ENCODE measurements around the gene FHIT.

The FHIT gene

DNA sequence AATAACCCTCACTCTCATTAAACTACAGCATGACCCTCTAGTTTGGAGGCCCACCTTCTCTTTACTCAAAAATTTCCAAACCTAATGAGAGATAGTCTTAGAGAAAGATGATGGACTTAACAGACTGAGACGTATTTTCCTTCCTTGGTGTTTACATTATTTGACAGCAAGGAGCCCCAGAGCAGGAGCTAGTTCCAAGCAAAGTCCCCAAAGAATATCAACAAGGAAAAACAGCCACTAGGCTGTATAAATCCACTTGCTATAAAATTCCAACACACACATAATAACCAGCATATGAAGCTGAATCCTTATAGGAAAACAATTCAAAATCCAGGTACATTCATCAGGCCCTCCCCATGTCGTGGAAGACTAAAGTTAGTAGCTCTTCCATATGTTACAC, 660.0 kb downstream of the FHIT start:
- Histone ChIP-seq H4K20me1 (ENCODE audit: insufficient read depth, low read length) (no peaks in the 10 kb centered on the region), H3K27me3 (ENCODE audit: low read depth, low read length) (0 out of 2 replicates have a peak, but pooled peaks cover 1% of the 10 kb centered on the region), H2AFZ (ENCODE audit: low read depth, low read length) (no peak overlapping the region), H3K27ac (ENCODE audit: low read length) (no peak overlapping the region), H3K9ac (ENCODE audit: low read length) (no peak overlapping the region), H3K4me1 (ENCODE audit: low read length) (peaks cover 26% of the 10 kb centered on the region), H3K9me3 (ENCODE audit: insufficient read depth, low read length) (no peaks in the 10 kb centered on the region), H3K36me3 (replicated peaks; ENCODE audit: low read depth, low read length) (no peaks in the 10 kb centered on the region), H3K4me3 (ENCODE audit: low read length) (no peak overlapping the region), H3K79me2 (ENCODE audit: low read length) (no peaks in the 10 kb centered on the region), H3K4me2 (ENCODE audit: low read length) (no peak overlapping the region)
- TF ChIP-seq EZH2phosphoT487 (IDR thresholded peaks at IDR 0.05; ENCODE audit: low read depth) (no peak), CTCF (IDR thresholded peaks at IDR 0.05; ENCODE audit: low read depth, low read length) (no peak)

DNA sequence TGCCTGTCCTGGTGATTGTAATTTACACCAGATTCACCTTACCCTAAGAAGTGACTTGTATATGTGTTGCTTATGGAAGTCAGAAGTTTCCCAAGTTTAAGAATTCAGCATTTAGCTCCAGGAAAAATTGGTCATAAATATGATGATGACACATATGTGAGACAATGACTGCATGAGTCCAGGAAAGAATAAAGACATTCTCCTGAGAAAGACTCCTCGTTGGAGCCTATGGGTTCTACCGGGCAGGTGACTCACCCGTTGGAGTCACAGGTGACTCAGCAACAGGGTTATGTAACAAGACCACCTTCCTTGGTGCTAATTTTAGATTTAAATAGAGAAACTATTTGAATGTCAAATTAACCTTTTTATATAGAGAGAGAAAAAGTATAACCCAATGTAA, 662.4 kb downstream of the FHIT start:
- peaks cover 1% of the 10 kb centered on the region; the same call in 1 of the 2 replicates for H3K27me3 ChIP-seq (ENCODE audit: low read depth, low read length)
- H3K9ac ChIP-seq (ENCODE audit: low read length) = no peak overlapping the region
- no peak overlapping the region for H2AFZ ChIP-seq (ENCODE audit: low read depth, low read length)
- H3K4me3 ChIP-seq (ENCODE audit: low read length) = no peak overlapping the region
- H3K4me1 ChIP-seq (ENCODE audit: low read length) = peaks cover 51% of the 10 kb centered on the region
- H4K20me1 ChIP-seq (ENCODE audit: insufficient read depth, low read length) = no peaks in the 10 kb centered on the region
- H3K4me2 ChIP-seq (ENCODE audit: low read length) = no peak overlapping the region
- no peaks in the 10 kb centered on the region for H3K79me2 ChIP-seq (ENCODE audit: low read length)
- TF ChIP-seq EZH2phosphoT487 (IDR thresholded peaks at IDR 0.05; ENCODE audit: low read depth) (no peak), CTCF (IDR thresholded peaks at IDR 0.05; ENCODE audit: low read depth, low read length) (no peak)
- H3K9me3 ChIP-seq (ENCODE audit: insufficient read depth, low read length) = no peaks in the 10 kb centered on the region
- no peak overlapping the region for H3K27ac ChIP-seq (ENCODE audit: low read length)
- H3K36me3 ChIP-seq (replicated peaks; ENCODE audit: low read depth, low read length) = no peaks in the 10 kb centered on the region

DNA sequence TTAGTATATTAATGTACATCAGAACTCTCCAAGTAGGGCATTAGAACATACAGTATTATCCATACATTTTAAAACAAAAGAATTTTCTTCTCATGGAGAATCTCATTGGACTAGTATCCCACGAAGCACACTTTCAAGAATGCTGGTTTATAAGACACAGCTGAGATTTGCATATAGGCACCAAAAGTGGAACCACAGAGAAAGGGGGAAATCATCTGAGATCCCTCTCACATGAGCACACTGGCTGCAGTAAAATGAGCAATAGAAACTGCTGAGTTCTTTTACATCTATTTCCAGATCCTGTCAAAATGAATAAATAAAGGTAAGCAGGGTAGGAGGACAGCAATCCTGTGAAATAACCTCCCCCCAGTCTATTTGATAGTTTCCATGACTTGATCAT, 665.3 kb downstream of the FHIT start:
- no peaks in the 10 kb centered on the region for H4K20me1 ChIP-seq (ENCODE audit: insufficient read depth, low read length)
- peaks cover 48% of the 10 kb centered on the region for H3K4me1 ChIP-seq (ENCODE audit: low read length)
- no peaks in the 10 kb centered on the region for H3K36me3 ChIP-seq (replicated peaks; ENCODE audit: low read depth, low read length)
- H2AFZ ChIP-seq (ENCODE audit: low read depth, low read length) = no peak overlapping the region
- no peak overlapping the region for H3K9ac ChIP-seq (ENCODE audit: low read length)
- TF ChIP-seq EZH2phosphoT487 (IDR thresholded peaks at IDR 0.05; ENCODE audit: low read depth) (no peak), CTCF (IDR thresholded peaks at IDR 0.05; ENCODE audit: low read depth, low read length) (no peak)
- peak overlapping the region; percentile 57 for H3K27ac ChIP-seq (ENCODE audit: low read length)
- H3K27me3 ChIP-seq (ENCODE audit: low read depth, low read length) = peaks cover 5% of the 10 kb centered on the region; the same call in 1 of the 2 replicates
- no peaks in the 10 kb centered on the region for H3K79me2 ChIP-seq (ENCODE audit: low read length)
- peak overlapping the region; percentile 65 for H3K4me2 ChIP-seq (ENCODE audit: low read length)
- H3K4me3 ChIP-seq (ENCODE audit: low read length) = peak overlapping the region; percentile 37
- H3K9me3 ChIP-seq (ENCODE audit: insufficient read depth, low read length) = no peaks in the 10 kb centered on the region

- Histone ChIP-seq H3K4me1 (ENCODE audit: low read length) (peaks cover 53% of the 10 kb centered on the region), H3K27ac (ENCODE audit: low read length) (no peak overlapping the region), H4K20me1 (ENCODE audit: insufficient read depth, low read length) (no peaks in the 10 kb centered on the region)
Observed at GRCh38 chr3:60584250-60584649, 667.0 kb downstream of the FHIT start.

More at GRCh38 chr3:60584250-60584649, 667.0 kb downstream of the FHIT start:
- Histone ChIP-seq H3K9me3 (ENCODE audit: insufficient read depth, low read length) (no peaks in the 10 kb centered on the region), H3K27me3 (ENCODE audit: low read depth, low read length) (peaks cover 11% of the 10 kb centered on the region; the same call in 1 of the 2 replicates), H3K79me2 (ENCODE audit: low read length) (no peaks in the 10 kb centered on the region), H2AFZ (ENCODE audit: low read depth, low read length) (no peak overlapping the region), H3K4me2 (ENCODE audit: low read length) (no peak overlapping the region), H3K9ac (ENCODE audit: low read length) (no peak overlapping the region), H3K4me3 (ENCODE audit: low read length) (no peak overlapping the region), H3K36me3 (replicated peaks; ENCODE audit: low read depth, low read length) (no peaks in the 10 kb centered on the region)
- TF ChIP-seq EZH2phosphoT487 (IDR thresholded peaks at IDR 0.05; ENCODE audit: low read depth) (no peak), CTCF (IDR thresholded peaks at IDR 0.05; ENCODE audit: low read depth, low read length) (no peak)
